GM13977 (cell line): ENCODE measurements around the gene PPFIBP2.

Experiments used
- DNase-seq: peaks from one replicate; pipeline ENCODE4 v3.0.0; 2012; ENCODE audit warnings: low spot score
- in situ Hi-C: fragments of 300-500 bp; cut with MboI; formaldehyde crosslinking; loops from one replicate; pipeline ENCODE4 v1.12.0; 2022; ENCODE audit warnings: low sequenced_read_pairs, low pct_unique_long_range_greater_than_20kb, mixed read lengths, inconsistent platforms; ENCODE audit not compliant: unreplicated experiment
- TF ChIP-seq, protein P1 (sequence below): IDR thresholded peaks from 2 replicates; pipeline ENCODE4 v1.5.1; 2012; ENCODE audit warnings: mild to moderate bottlenecking, control low read depth; ENCODE audit not compliant: insufficient read depth; ENCODE audit errors: extremely low read depth, missing control alignments

The PPFIBP2 gene

DNA sequence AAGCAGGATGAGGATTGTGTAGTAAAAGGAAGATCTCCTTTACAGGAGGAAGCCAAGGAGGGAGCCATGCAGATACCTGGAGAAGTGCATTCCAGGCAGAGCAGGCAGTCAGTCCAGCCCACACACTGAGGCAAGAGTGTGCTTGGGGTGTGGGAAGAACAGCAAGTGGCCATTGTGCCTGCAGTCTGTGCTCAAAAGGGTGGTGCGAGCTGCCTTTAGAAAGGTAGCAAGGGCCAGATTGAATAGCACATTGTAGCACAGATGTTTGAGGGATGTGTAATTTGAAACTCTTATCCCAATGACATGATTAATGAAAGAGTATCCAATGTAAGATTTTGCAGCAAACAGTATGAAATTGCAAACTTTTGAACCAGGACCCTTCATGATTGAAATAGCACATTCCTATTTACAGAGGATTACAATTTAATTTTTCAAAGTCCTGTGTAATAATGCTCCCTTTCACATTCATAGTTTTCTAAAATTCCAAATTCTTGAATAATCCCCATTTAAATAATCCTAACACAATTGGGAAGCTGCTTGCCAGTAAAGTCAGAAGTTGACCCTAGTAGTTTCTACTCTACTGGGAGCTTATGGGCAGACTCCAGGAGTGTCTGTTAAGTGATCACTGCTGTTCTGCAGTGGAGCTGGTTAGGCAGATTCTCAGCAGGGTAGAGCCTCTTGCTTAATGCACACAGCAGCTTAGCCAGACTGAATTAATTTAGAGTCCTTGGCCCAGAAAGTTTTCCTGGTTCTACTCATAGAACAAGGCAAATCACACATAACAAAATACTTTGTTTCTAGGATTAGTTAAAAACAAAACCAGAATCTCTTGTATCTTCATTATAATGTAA is 81.4 kb downstream of the PPFIBP2 start:
- TF ChIP-seq, protein P1, sequence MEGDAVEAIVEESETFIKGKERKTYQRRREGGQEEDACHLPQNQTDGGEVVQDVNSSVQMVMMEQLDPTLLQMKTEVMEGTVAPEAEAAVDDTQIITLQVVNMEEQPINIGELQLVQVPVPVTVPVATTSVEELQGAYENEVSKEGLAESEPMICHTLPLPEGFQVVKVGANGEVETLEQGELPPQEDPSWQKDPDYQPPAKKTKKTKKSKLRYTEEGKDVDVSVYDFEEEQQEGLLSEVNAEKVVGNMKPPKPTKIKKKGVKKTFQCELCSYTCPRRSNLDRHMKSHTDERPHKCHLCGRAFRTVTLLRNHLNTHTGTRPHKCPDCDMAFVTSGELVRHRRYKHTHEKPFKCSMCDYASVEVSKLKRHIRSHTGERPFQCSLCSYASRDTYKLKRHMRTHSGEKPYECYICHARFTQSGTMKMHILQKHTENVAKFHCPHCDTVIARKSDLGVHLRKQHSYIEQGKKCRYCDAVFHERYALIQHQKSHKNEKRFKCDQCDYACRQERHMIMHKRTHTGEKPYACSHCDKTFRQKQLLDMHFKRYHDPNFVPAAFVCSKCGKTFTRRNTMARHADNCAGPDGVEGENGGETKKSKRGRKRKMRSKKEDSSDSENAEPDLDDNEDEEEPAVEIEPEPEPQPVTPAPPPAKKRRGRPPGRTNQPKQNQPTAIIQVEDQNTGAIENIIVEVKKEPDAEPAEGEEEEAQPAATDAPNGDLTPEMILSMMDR = no peak
- in situ Hi-C loops = no loop called here
- no peak for DNase-seq

DNA sequence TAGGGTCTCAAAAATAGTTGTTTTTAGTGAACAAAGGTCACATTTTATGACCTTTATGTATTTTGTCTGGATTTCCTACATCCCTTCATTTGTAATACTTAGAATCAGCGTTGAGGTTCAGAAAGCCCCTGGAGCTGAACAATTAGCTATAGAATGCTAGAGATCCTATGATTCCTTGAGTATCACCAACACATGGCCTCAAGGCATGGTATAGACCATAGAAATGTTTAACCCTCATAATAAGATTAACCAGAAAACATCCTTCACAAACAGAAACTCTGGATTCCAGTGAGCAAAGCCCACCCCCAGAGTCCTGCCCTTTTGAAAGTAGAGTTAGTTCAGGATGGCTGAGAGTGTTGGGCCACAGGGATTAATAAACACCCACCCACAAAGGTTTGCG is 82.2 kb downstream of the PPFIBP2 start:
- in situ Hi-C loops = no loop called here
- DNase-seq = no peak
- TF ChIP-seq, protein P1 = no peak

DNA sequence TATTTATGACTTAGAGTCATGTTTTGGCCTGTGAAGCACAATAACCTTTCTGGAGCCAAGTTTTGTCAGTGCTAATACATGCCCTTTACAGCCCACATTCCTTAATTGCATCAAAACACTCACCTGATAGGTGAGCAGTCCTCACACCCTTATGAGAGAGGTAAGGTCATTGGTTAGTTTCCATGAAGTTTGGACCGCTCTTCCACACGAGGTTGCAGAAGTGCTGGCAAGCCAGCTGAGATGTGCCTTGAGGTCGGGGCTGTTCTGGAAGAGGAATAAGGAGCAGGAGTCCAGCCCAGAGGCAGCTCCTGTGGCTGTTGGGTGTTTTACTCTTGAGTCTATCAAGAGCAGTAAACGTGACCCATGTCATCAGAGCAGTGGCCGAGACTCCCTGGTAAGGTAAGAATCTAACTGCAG is 83.2 kb downstream of the PPFIBP2 start:
- TF ChIP-seq, protein P1 = no peak
- no peak for DNase-seq
- in situ Hi-C loops = no loop called here

DNA sequence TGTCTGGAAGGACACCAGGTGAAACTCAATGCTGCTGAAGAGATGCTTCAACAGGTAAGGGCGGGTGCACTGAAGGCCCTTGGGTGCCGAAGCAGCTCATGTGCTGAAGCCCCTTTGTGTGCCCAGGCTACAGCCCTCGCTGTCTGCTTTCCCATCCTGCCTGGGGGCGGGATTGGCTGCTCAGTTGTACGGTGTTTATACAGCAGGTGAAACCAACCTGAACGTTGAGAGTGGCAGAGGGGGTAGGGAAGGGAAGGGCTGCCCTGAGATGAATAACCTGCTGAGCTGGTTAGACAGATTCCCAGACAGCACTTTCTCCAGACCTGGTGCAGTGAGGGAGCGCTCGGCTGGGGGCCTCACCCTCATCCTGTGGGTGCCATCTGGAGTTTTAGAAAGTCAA is 83.8 kb downstream of the PPFIBP2 start:
- DNase-seq = no peak
- in situ Hi-C loops = no loop called here
- TF ChIP-seq, protein P1 = no peak

DNA sequence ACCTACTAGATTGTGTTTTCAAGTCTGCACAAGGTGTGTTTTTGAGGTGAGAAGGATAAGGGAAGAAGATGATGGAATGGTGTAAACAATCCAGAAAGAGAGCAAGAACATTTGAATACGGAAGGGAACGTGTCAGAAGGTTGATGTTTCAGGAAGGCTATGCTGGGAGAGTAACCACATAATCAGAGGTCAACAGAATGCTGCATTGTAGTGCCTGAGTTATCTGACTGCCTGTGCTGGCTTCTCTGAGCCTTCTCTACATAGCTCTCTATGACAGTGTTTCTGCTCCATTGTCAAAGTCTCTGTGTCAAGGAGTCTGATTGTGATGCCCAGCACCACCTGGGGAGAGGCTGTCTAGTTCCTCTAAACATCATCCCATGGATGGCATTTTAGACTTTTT is 85.4 kb downstream of the PPFIBP2 start:
- DNase-seq = no peak

DNA sequence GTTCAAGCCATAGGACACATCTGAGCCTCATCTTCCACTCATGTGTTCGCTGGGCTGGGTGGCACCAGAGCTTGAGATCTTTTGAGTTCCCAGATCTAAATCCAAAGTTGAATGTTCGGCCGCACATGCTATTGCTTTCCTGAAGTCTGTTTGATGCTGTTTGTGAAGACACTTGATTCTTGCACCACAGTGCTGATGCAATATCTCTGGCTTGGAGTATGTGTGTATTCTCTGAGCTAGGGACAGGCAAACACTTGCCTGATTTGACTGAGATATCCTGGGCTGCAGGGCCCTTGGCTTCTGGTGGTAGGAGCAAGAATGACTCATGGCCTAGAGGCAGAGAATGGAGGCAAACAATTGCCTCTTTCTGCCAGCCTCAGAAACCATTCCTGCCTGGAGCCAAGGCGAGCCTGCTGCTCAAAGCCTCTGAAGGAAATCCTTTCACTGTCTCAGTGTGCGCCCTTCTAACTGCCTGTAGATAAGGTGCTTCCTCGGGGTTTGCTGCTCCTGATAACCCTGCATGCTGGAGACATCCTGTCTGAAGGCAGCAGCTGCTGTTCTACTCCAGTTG is 86.5 kb downstream of the PPFIBP2 start:
- in situ Hi-C loops = no loop called here
- TF ChIP-seq, protein P1 = no peak
- no peak for DNase-seq

More for the DNA sequence above, 85.4 kb downstream of the PPFIBP2 start:
- TF ChIP-seq, protein P1 = no peak
- in situ Hi-C loops = no loop called here
